CD4-positive, alpha-beta T cell treated with Interleukin-4 for 1 hour (primary cell): ENCODE results near the gene NELFA.

Experiments used
- DNase-seq, 2 donors: peaks; one replicate each; pipeline ENCODE4 v3.0.0-alpha.2; 2020 to 2022

Gene NELFA

GRCh38 chr4:2008921-2009650 lies at the start of gene NELFA:
TSS of gene NELFA (minus strand) at chr4:2008974. CDS start at chr4:2008959, 15 bp downstream.
- peak; percentile 95 for DNase-seq

GRCh38 chr4:2057382-2058065 lies 48.8 kb upstream of the NELFA start:
- no peak for DNase-seq

- no peak for DNase-seq
Observed at GRCh38 chr4:2054217-2054616, 45.4 kb upstream of the NELFA start.

GRCh38 chr4:2051086-2051485 lies 42.3 kb upstream of the NELFA start:
- peak in 1 of 2 donors; percentile 1 for DNase-seq

DNA sequence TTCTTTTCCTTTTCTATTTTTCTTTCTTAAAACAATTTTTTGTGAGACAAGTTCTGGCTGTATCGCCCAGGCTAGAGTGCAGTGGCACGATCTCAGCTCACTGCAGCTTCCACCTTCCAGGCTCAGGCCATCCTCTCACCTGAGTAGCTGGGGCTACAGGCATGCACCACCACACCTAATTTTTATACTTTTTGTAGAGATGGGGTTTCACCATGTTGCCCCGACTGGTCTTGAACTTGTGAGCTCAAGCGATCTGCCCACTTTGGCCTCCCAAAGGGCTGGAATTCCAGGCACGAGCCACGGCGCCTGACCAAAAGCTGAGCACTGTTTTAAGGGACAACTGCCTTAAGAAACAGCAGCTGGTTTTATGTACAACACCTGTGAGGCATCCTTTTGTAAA lies 41.0 kb upstream of the NELFA start:
- peak in 1 of 2 donors; percentile 2 for DNase-seq

DNA sequence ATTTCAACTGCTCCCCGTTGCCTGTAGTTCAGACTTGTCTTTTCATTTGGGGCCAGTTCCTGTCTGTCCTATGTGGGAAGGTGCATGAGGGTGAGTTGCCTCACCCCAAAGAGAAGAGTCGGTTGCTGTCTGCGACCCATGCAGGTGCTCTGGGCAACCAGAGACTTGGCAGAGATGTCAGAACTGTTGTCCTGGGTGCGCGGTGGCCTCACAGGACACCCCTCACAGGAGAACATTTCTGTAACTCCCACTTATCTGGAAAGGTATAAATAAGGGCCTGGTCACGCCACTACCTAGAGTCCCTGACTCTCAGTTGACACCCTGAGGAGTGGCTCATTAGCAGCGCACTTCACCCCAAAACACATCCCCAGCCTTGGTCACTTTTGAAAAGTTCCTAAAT lies 40.6 kb upstream of the NELFA start:
- peak in 1 of 2 donors; percentile 9 for DNase-seq

GRCh38 chr4:2048831-2049230 lies 40.1 kb upstream of the NELFA start:
- peak in 1 of 2 donors; percentile 1 for DNase-seq

DNA sequence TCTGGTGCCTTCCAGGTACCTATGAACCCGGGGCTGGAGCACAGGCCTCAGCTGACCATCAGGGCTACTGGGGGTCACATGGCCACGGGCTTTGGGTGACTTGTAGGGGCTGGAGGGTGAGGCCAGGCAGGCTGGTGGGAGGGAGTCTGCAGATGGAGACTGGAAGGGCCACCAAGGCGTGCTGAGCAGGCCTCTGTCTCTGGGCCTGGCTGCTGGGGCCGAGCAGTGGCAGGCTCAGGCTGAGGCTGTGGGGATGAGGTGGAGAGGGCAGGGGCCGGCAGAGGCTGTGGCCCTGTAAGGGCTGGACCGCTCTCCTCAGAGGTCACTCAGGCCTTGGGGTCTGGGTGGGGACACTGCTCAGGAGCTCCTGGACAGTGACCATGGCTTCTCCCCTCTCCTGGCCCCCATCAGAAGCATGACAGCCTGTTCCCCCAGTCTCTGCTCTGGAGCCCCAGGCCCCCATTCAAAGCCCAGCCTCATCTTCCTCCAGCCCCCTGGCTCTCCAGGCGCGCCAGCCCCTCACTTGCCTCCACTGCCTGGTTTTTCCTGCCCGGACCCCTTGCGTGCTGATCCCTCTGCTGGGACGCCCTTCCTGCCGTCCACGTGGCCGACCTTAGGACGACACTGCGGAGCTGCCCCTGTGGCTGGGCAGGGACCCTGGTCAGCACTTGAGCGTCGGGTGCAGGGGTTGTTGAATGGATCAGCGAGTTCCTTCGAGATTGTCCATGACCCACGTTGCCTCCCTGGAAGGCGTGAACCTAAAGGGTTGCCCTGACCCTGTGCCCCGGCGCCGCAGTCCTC lies 39.2 kb upstream of the NELFA start:
- DNase-seq, result peak in 1 of 2 donors; percentile 2

DNA sequence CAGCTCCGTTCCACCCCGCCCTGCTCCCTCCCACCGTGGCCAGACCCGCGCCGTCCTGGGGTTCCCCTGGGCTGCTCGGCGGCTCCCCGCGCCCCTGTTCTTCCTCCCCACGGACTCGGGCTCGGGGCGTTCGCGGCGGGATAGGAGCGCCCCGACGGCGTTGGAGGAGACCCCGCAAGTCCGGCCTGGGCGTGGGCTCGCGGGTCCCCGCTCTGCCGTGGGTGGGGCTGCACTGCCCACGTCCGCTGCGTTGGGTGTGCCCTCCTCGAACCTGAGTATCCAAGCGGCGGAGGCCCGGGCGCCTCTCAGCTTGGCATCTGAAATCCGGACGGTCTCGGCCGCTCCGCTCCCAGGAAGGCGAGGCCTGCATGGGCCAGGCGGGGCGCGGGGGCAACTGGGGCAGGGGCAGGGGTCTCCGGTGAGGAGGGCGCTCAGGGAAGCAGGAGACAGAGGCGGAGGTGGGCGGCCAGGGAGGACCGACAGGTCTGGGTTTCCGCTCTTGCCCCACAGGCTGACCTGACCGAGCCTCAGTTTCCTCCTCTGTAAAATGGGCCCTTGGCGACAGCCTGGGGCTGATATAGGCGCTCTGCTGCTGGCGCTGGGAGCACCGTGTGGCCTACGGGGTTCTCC lies 38.4 kb upstream of the NELFA start:
- no peak for DNase-seq

DNA sequence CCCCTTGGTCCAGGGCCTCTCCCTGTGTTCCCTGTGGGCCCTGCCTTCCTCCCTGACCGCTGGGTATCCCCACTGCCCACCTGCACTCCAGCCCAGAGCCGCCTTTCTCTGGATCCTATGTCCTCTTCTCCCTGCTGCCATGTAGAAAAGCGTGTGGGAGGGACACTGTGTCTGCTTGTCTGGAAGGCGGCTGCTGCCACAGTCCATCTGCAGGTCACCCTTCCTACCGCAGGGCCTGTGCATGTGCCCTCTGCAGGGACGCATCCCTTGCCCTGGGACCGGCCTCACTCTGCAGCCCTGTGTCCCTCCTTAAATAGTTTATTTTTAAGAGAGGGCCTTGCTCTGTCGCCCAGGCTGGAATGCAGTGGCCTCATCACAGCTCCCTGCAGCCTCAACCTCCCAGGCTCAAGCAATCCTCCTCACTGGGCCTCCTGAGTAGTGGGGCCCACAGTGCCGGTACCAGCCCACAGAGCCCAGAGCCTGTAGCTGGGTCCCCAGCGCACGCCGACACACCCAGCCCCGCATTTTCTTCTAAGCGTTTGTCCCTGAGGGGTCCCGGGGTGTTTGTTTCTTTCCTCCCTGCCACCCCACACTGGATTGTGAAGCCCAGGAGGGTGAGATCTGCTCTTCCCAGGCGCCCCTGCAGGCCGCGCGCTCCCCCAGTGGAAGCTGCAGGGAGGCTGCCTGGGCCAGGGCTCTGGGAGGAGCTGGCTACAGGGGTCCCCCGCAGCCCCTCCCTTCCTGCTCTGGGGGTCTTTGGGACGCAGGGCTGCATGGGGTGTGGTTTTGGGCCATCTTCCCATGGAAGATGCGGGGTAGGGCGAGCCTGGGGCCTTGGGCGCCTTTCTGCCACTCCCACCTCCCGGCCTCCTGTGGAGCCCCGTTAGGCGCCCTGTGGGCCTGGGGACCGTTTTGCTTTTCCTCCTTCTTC lies 37.5 kb upstream of the NELFA start:
- DNase-seq, result peak in 1 of 2 donors; percentile 9

GRCh38 chr4:2045518-2045951 lies 36.8 kb upstream of the NELFA start:
- peak in 1 of 2 donors; percentile 2 for DNase-seq

DNA sequence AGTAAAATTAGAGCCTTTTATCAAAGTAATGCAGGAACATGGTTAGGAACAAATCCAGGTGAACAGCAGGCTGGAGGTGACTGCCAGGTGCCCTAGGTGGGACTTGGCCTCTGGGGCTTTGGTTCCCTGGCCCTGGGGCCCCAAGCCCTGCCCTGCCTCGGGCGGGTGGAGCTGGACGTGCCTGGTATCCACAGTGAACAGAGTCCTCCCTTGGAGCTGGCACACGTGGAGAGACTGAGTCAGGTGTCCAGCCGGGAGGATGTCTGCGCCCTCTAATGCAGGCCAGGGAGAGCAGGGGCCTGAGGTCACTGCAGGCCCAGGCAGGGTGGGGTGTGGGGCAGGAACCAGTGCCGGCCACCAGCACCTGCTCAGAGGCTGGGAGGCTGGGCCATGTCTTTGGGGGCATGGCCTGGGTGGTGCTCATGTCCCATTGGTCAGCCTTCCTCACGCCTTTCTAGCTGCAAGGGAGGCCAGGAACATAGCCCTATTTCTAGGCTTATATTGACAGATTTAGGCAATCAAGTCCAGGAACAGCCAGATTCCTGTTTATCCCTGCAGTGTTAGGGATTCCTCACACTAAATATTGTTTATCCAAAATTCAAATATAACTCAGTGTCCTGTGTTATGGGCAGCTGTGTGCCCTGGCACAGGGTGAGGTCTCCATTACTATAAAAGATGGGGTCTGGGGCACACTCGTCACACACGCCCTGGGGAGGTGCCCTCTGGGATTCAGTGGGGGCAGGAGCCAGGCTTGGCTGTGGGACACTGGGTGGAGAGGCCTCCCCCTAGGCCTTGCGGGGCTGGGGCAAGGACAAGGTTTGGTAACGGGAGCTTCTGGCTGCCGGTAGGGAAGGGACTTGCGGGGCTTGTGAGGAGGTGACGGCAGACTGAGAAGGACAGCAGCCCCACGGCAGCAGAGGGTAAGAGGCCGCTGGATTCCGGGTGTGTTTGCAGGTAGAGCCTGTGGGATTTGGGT lies 36.1 kb upstream of the NELFA start:
- DNase-seq, result peak in 1 of 2 donors; percentile 7

GRCh38 chr4:2044119-2044485 lies 35.3 kb upstream of the NELFA start:
- DNase-seq, result peak in 1 of 2 donors; percentile 9

GRCh38 chr4:2043396-2044118 lies 34.8 kb upstream of the NELFA start:
- no peak for DNase-seq

DNA sequence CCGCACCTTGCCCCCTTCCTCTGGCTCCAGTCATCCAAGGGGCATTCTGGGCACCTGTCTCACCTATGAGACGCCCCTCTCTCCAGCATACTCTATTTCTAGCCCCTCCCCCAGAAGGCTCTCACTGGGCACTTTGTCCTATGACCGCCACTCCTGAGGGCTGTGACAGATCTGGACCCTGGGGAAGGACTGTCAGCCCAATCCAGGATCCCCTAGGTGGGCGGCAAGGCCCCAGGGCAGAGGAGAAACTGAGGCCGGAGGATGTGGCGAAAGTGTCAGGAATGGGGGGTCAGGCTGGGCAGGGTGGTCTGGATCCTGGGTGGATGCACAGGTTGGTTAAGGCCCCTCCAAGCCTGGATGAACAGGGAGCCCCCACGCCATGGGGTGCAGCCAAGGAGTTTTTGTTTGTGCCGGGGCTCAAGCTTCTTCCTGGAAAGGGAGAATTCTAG lies 34.2 kb upstream of the NELFA start:
- no peak for DNase-seq

DNA sequence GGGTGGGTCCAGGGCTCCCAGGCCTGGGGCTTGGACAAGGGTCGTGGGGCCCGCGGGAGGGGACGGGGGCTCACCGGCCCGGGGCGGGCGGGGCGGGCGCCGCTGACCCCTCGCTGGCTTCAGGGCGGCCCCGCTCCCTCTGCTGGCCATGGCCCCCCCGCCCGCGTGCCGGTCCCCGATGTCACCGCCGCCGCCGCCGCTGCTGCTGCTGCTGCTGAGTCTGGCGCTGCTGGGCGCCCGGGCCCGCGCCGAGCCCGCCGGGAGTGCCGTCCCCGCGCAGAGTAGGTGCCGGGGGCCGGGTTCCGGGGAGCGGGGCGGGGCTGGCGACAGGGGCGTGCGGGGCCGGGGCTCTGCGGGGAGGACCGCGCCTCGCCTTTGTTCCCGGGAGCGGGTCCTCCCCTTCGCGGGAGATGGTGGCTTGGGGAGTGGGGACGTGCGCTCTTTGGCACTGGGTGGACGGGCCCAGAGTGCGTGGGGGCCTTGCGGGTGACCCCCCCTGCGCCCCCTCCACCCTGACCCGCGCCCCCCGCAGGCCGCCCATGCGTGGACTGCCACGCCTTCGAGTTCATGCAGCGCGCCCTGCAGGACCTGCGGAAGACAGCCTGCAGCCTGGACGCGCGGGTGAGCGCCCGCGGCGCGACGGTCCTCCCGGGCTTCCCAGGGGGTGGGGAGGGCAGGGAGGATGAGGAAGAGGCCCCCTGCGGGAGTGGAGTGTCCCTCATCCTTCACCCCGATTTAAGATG lies 33.6 kb upstream of the NELFA start:
- peak; percentile 20 to 34 for DNase-seq

GRCh38 chr4:2041239-2042130 lies 32.7 kb upstream of the NELFA start:
- DNase-seq, result peak; percentile 87 to 89
